Measurements from ENCODE around the gene LRRN2. TPM values are rescaled to one million over a fixed set of nuclear protein-coding genes. Genes with fewer than 3 reads are reported as not detected.
A peak's percentile ranks its signal among the peaks of the same experiment; 100 is the strongest.

LRRN2 gene
- total and polyA plus RNA-seq, 2 experiments from 2014 or later: 7.0 to 27.9 TPM

GRCh38 chr1:204704794-204705492 lies 19.4 kb upstream of the LRRN2 start:
- H3K9me2 ChIP-seq (replicated peaks; ENCODE audit: insufficient read depth): no peaks in the 10 kb centered on the region
- no peak for DNase-seq (ENCODE audit: low spot score)
- H3K27ac ChIP-seq: no peak overlapping the region
- H3K27me3 ChIP-seq: no peaks in the 10 kb centered on the region
- no peak overlapping the region for H3K4me3 ChIP-seq
- no peaks in the 10 kb centered on the region for H3K36me3 ChIP-seq (replicated peaks; ENCODE audit: insufficient read depth, low read depth)
- no peak overlapping the region for H3K4me2 ChIP-seq
- no peak overlapping the region for H2AFZ ChIP-seq
- no peaks in the 10 kb centered on the region for H3K9me3 ChIP-seq (ENCODE audit: low read depth)
- WGBS (ENCODE audit: low lambda C conversion rate, missing lambda C conversion rate): 83% methylated on average over 4 of the region's 4 CpGs
- H3K4me1 ChIP-seq (ENCODE audit: insufficient read depth): peaks cover 14% of the 10 kb centered on the region
- H4K20me1 ChIP-seq (ENCODE audit: insufficient read depth, poor library complexity, severe bottlenecking): no peaks in the 10 kb centered on the region
- no peaks in the 10 kb centered on the region for H3K79me2 ChIP-seq
- TF ChIP-seq EZH2 (IDR thresholded peaks at IDR 0.05; ENCODE audit: borderline replicate concordance) (no peak), CTCF (IDR thresholded peaks at IDR 0.05; ENCODE audit: poor library complexity) (no peak), EZH2phosphoT487 (IDR thresholded peaks at IDR 0.05; ENCODE audit: low read depth, severe bottlenecking, unreplicated experiment) (no peak)

GRCh38 chr1:204703826-204704612 lies 18.5 kb upstream of the LRRN2 start:
- Histone ChIP-seq H2AFZ (no peak overlapping the region), H4K20me1 (ENCODE audit: insufficient read depth, poor library complexity, severe bottlenecking) (no peaks in the 10 kb centered on the region), H3K36me3 (replicated peaks; ENCODE audit: insufficient read depth, low read depth) (no peaks in the 10 kb centered on the region), H3K27me3 (no peaks in the 10 kb centered on the region), H3K4me2 (no peak overlapping the region), H3K27ac (no peak overlapping the region), H3K4me3 (no peak overlapping the region), H3K4me1 (ENCODE audit: insufficient read depth) (peaks cover 14% of the 10 kb centered on the region), H3K9me2 (replicated peaks; ENCODE audit: insufficient read depth) (no peaks in the 10 kb centered on the region), H3K9me3 (ENCODE audit: low read depth) (no peaks in the 10 kb centered on the region), H3K79me2 (no peaks in the 10 kb centered on the region)
- TF ChIP-seq CTCF (IDR thresholded peaks at IDR 0.05; ENCODE audit: poor library complexity) (no peak), EZH2 (IDR thresholded peaks at IDR 0.05; ENCODE audit: borderline replicate concordance) (no peak), EZH2phosphoT487 (IDR thresholded peaks at IDR 0.05; ENCODE audit: low read depth, severe bottlenecking, unreplicated experiment) (no peak)
- WGBS (ENCODE audit: low lambda C conversion rate, missing lambda C conversion rate): 80% methylated on average over 16 of the region's 16 CpGs
- DNase-seq (ENCODE audit: low spot score): no peak

- Histone ChIP-seq H3K4me1 (ENCODE audit: insufficient read depth) (peaks cover 14% of the 10 kb centered on the region), H3K36me3 (replicated peaks; ENCODE audit: insufficient read depth, low read depth) (no peaks in the 10 kb centered on the region), H4K20me1 (ENCODE audit: insufficient read depth, poor library complexity, severe bottlenecking) (no peaks in the 10 kb centered on the region), H3K4me2 (peak overlapping the region; percentile 45), H2AFZ (no peak overlapping the region), H3K27ac (no peak overlapping the region), H3K27me3 (no peaks in the 10 kb centered on the region), H3K9me2 (replicated peaks; ENCODE audit: insufficient read depth) (no peaks in the 10 kb centered on the region), H3K9me3 (ENCODE audit: low read depth) (no peaks in the 10 kb centered on the region), H3K4me3 (no peak overlapping the region), H3K79me2 (no peaks in the 10 kb centered on the region)
- no peak for TF ChIP-seq EZH2 (IDR thresholded peaks at IDR 0.05; ENCODE audit: borderline replicate concordance)
- no peak for TF ChIP-seq CTCF (IDR thresholded peaks at IDR 0.05; ENCODE audit: poor library complexity)
- TF ChIP-seq EZH2phosphoT487 (IDR thresholded peaks at IDR 0.05; ENCODE audit: low read depth, severe bottlenecking, unreplicated experiment): no peak
- no peak for DNase-seq (ENCODE audit: low spot score)
- 17% methylated on average over 5 of the region's 5 CpGs for WGBS (ENCODE audit: low lambda C conversion rate, missing lambda C conversion rate)
These were observed 17.7 kb upstream of the LRRN2 start for GRCh38 chr1:204703268-204703664.
